Measurements from ENCODE around the gene ATG12.

DNA sequence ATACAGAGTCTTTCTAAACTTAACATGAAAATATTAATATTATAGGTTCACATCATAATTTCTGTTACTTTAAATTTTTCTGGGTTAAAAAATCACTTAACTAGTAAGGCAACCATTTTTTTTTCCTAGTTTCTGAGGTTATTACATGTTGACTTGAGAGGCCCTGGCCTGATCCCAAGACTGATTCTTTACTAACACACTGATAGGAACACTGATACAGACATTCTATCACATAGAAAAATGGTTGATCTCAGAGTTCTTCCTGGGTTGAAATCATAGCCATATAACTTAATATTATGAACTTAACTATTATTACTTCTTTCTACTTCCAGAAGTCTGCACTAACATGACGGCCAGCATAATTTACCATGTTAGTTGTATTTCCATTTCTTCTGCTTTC is 43.3 kb upstream of the ATG12 start:
- TF ChIP-seq, protein P1, sequence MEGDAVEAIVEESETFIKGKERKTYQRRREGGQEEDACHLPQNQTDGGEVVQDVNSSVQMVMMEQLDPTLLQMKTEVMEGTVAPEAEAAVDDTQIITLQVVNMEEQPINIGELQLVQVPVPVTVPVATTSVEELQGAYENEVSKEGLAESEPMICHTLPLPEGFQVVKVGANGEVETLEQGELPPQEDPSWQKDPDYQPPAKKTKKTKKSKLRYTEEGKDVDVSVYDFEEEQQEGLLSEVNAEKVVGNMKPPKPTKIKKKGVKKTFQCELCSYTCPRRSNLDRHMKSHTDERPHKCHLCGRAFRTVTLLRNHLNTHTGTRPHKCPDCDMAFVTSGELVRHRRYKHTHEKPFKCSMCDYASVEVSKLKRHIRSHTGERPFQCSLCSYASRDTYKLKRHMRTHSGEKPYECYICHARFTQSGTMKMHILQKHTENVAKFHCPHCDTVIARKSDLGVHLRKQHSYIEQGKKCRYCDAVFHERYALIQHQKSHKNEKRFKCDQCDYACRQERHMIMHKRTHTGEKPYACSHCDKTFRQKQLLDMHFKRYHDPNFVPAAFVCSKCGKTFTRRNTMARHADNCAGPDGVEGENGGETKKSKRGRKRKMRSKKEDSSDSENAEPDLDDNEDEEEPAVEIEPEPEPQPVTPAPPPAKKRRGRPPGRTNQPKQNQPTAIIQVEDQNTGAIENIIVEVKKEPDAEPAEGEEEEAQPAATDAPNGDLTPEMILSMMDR (IDR thresholded peaks at IDR 0.05; ENCODE audit: poor library complexity) = no peak
- no peak for TF ChIP-seq EZH2phosphoT487 (IDR thresholded peaks at IDR 0.05; ENCODE audit: low read depth, severe bottlenecking, unreplicated experiment)
- no peak for TF ChIP-seq EZH2 (IDR thresholded peaks at IDR 0.05; ENCODE audit: borderline replicate concordance)

All from hepatocyte (in vitro differentiated cells).